WTC11 (cell line): ENCODE data around the gene DBR1. TPM values are rescaled to one million over a fixed set of nuclear protein-coding genes. Genes with fewer than 3 reads are reported as not detected.
A peak's percentile ranks its signal among the peaks of the same experiment; 100 is the strongest.

Experiments used
- ATAC-seq: fragments of 200-7000 bp; cut with Tn5 transposase; 2 replicates; pipeline ENCODE4 v1.10.0; 2021; ENCODE audit warnings: mild to moderate bottlenecking, moderate library complexity
- CTCF ChIA-PET: fragments of 300-600 bp; sonication (Branson Sonifier 250); formaldehyde crosslinking; loops from one replicate; lab custom pipeline; 2021; ENCODE audit warnings: antibody characterized with exemption; lab: Charles Lee
- POLR2A ChIA-PET: fragments of 350-600 bp; sonication (Branson Sonifier 250); formaldehyde crosslinking; loops from one replicate; lab custom pipeline; 2021; ENCODE audit warnings: antibody characterized with exemption; lab: Charles Lee
- DNase-seq: peaks from one replicate; pipeline ENCODE4 v3.0.0; 2021; ENCODE audit warnings: low spot score
- H3K27ac Mint-ChIP-seq: 2 replicates; pipeline ENCODE4 v1.8.0; 2021; ENCODE audit warnings: mixed read lengths
- H3K27me3 Mint-ChIP-seq: 2 replicates; pipeline ENCODE4 v1.8.0; 2021; ENCODE audit warnings: low read depth, mild to moderate bottlenecking, moderate library complexity, mixed read lengths
- H3K36me3 Mint-ChIP-seq: 2 replicates; pipeline ENCODE4 v1.8.0; 2021; ENCODE audit warnings: mixed read lengths
- H3K4me1 Mint-ChIP-seq: 2 replicates; pipeline ENCODE4 v1.8.0; 2022; ENCODE audit warnings: mixed read lengths
- H3K4me3 Mint-ChIP-seq: 2 replicates; pipeline ENCODE4 v1.8.0; 2021; ENCODE audit warnings: mild to moderate bottlenecking, moderate library complexity, mixed read lengths
- H3K9me3 Mint-ChIP-seq: 2 replicates; pipeline ENCODE4 v1.8.0; 2021; ENCODE audit warnings: mixed read lengths
- ARID4B ChIP-seq: sonication (generic); formaldehyde crosslinking; IDR thresholded peaks from 2 replicates; pipeline ENCODE4 v1.8.0; 2023; ENCODE audit warnings: missing genetic modification reagents, mild to moderate bottlenecking, borderline replicate concordance
- ATF1 ChIP-seq: sonication (generic); formaldehyde crosslinking; IDR thresholded peaks from 2 replicates; pipeline ENCODE4 v1.8.1; 2023; ENCODE audit warnings: mild to moderate bottlenecking, moderate library complexity, missing genetic modification reagents
- CBFB ChIP-seq: sonication (generic); formaldehyde crosslinking; IDR thresholded peaks from 2 replicates; pipeline ENCODE4 v1.8.1; 2022; ENCODE audit warnings: mild to moderate bottlenecking, low read depth, missing genetic modification reagents
- CTCF ChIP-seq: fragments of 200-600 bp; IDR thresholded peaks from 2 replicates; pipeline ENCODE4 v1.8.0; 2022; ENCODE audit warnings: antibody characterized with exemption
- E2F5 ChIP-seq: sonication (generic); formaldehyde crosslinking; IDR thresholded peaks from 2 replicates; pipeline ENCODE4 v1.8.1; 2022; ENCODE audit warnings: mild to moderate bottlenecking, moderate library complexity, missing genetic modification reagents
- ELF4 ChIP-seq: sonication (generic); formaldehyde crosslinking; IDR thresholded peaks from 2 replicates; pipeline ENCODE4 v1.8.1; 2022; ENCODE audit warnings: low read depth, mild to moderate bottlenecking, moderate library complexity, missing genetic modification reagents
- FOXK1 ChIP-seq: sonication (generic); formaldehyde crosslinking; IDR thresholded peaks from 2 replicates; pipeline ENCODE4 v1.8.0; 2022; ENCODE audit warnings: mild to moderate bottlenecking, moderate library complexity, missing genetic modification reagents
- GTF2I ChIP-seq: fragments of 250-450 bp; sonication (Bioruptor Pico); conservative IDR thresholded peaks from 2 replicates; pipeline ENCODE4 v1.4.0; 2021; ENCODE audit warnings: mild to moderate bottlenecking
- HMGXB4 ChIP-seq: sonication (generic); formaldehyde crosslinking; IDR thresholded peaks from 2 replicates; pipeline ENCODE4 v1.8.1; 2023; ENCODE audit warnings: mild to moderate bottlenecking, moderate library complexity, missing genetic modification reagents
- MLX ChIP-seq: sonication (generic); formaldehyde crosslinking; IDR thresholded peaks from 2 replicates; pipeline ENCODE4 v1.8.1; 2023; ENCODE audit warnings: mild to moderate bottlenecking, missing genetic modification reagents, moderate library complexity
- RELA ChIP-seq: sonication (generic); formaldehyde crosslinking; IDR thresholded peaks from 2 replicates; pipeline ENCODE4 v1.8.1; 2022; ENCODE audit warnings: missing genetic modification reagents, mild to moderate bottlenecking, borderline replicate concordance
- SMAD4 ChIP-seq: sonication (generic); formaldehyde crosslinking; IDR thresholded peaks from 2 replicates; pipeline ENCODE4 v1.8.0; 2022; ENCODE audit warnings: mild to moderate bottlenecking, missing genetic modification reagents
- SP1 ChIP-seq: sonication (generic); formaldehyde crosslinking; conservative IDR thresholded peaks from 2 replicates; pipeline ENCODE4 v1.8.1; 2022; ENCODE audit warnings: missing genetic modification reagents
- TP53 ChIP-seq: sonication (generic); formaldehyde crosslinking; IDR thresholded peaks from 2 replicates; pipeline ENCODE4 v1.8.1; 2023; ENCODE audit warnings: mild to moderate bottlenecking, missing genetic modification reagents
- ZBTB43 ChIP-seq: sonication (generic); formaldehyde crosslinking; IDR thresholded peaks from 2 replicates; pipeline ENCODE4 v1.8.1; 2023; ENCODE audit warnings: mild to moderate bottlenecking, missing genetic modification reagents
- ZNF121 ChIP-seq: sonication (generic); formaldehyde crosslinking; IDR thresholded peaks from 2 replicates; pipeline ENCODE4 v1.8.0; 2023; ENCODE audit warnings: missing genetic modification reagents
- ZNF138 ChIP-seq: sonication (generic); formaldehyde crosslinking; conservative IDR thresholded peaks from 2 replicates; pipeline ENCODE4 v1.8.1; 2022; ENCODE audit warnings: mild to moderate bottlenecking, moderate library complexity, missing genetic modification reagents
- ZNF512 ChIP-seq: sonication (generic); formaldehyde crosslinking; IDR thresholded peaks from 2 replicates; pipeline ENCODE4 v1.8.1; 2022; ENCODE audit warnings: missing genetic modification reagents, borderline replicate concordance
- total RNA-seq: library from RNA; stranded (reverse); gene quantifications from 3 replicates; pipeline ENCODE4 v1.2.3, GENCODE V29; 2021

Gene DBR1
- total RNA-seq, 1 experiment from 2014 or later: 19.3 TPM

GRCh38 chr3:138172625-138173024 is 2.1 kb downstream of the DBR1 start (continued):
- no peak for TF ChIP-seq MLX (CRISPR knock-in tag)

GRCh38 chr3:138165061-138165460 is 9.7 kb downstream of the DBR1 start:
- no peak for ATAC-seq
- no peak for TF ChIP-seq ARID4B (CRISPR knock-in tag)
- Mint-ChIP-seq H3K9me3 (no peaks in the 10 kb centered on the region), H3K36me3 (peaks cover 65% of the 10 kb centered on the region), H3K4me3 (no peak overlapping the region), H3K27ac (no peak overlapping the region), H3K27me3 (no peaks in the 10 kb centered on the region), H3K4me1 (no peaks in the 10 kb centered on the region)
- DNase-seq: no peak
- POLR2A ChIA-PET: no interaction called here
- CTCF ChIA-PET: no interaction called here

GRCh38 chr3:138157743-138158142 is 17.0 kb downstream of the DBR1 start:
- DNase-seq (no peak), ATAC-seq (no peak)
- Mint-ChIP-seq H3K4me3 (no peak overlapping the region), H3K36me3 (peaks cover 22% of the 10 kb centered on the region), H3K4me1 (peaks cover 8% of the 10 kb centered on the region), H3K27me3 (no peaks in the 10 kb centered on the region), H3K27ac (no peak overlapping the region), H3K9me3 (peaks cover 20% of the 10 kb centered on the region)
- ChIA-PET CTCF (no interaction called here), POLR2A (interaction anchor here (0.9 kb wide), 1 partner anchor 16 kb away, joined by 3 read pairs; no protein-coding TSS in a partner anchor)
- TF ChIP-seq HMGXB4 (CRISPR knock-in tag) (no peak), ZBTB43 (CRISPR knock-in tag) (no peak), ZNF512 (CRISPR knock-in tag) (peak; percentile 34; the same call in 1 of the 2 replicates)

- ATAC-seq: no peak
- Mint-ChIP-seq H3K9me3 (peaks cover 20% of the 10 kb centered on the region), H3K4me1 (peaks cover 8% of the 10 kb centered on the region), H3K27ac (no peak overlapping the region), H3K27me3 (no peaks in the 10 kb centered on the region), H3K4me3 (no peak overlapping the region), H3K36me3 (peaks cover 5% of the 10 kb centered on the region)
- DNase-seq: no peak
- POLR2A ChIA-PET: interaction anchor here (0.7 kb wide), 1 partner anchor 107 kb away, joined by 4 read pairs; no protein-coding TSS in a partner anchor
- CTCF ChIA-PET: interaction anchor here (0.6 kb wide), 1 partner anchor 1192 kb away, joined by 3 read pairs; no protein-coding TSS in a partner anchor
- TF ChIP-seq ZNF121 (CRISPR knock-in tag) (no peak), SMAD4 (CRISPR knock-in tag) (no peak), ELF4 (CRISPR knock-in tag) (no peak), ZNF138 (CRISPR knock-in tag) (no peak), ATF1 (CRISPR knock-in tag) (no peak), GTF2I (CRISPR knock-in tag) (no peak), CBFB (CRISPR knock-in tag) (no peak), RELA (CRISPR knock-in tag) (no peak), TP53 (no peak), CTCF (no peak), SP1 (CRISPR knock-in tag) (no peak), FOXK1 (CRISPR knock-in tag) (no peak), E2F5 (CRISPR knock-in tag) (no peak)
Measured at GRCh38 chr3:138154534-138154933, 20.2 kb downstream of the DBR1 start.
